HG02973 (cell line): Measurements from ENCODE around the gene RHO.

Source experiments
- ATAC-seq: cut with Tn5 transposase; IDR thresholded peaks from one replicate; pipeline ENCODE4 v1.9.1; 2021; ENCODE audit warnings: moderate library complexity; ENCODE audit not compliant: unreplicated experiment

The RHO gene

DNA sequence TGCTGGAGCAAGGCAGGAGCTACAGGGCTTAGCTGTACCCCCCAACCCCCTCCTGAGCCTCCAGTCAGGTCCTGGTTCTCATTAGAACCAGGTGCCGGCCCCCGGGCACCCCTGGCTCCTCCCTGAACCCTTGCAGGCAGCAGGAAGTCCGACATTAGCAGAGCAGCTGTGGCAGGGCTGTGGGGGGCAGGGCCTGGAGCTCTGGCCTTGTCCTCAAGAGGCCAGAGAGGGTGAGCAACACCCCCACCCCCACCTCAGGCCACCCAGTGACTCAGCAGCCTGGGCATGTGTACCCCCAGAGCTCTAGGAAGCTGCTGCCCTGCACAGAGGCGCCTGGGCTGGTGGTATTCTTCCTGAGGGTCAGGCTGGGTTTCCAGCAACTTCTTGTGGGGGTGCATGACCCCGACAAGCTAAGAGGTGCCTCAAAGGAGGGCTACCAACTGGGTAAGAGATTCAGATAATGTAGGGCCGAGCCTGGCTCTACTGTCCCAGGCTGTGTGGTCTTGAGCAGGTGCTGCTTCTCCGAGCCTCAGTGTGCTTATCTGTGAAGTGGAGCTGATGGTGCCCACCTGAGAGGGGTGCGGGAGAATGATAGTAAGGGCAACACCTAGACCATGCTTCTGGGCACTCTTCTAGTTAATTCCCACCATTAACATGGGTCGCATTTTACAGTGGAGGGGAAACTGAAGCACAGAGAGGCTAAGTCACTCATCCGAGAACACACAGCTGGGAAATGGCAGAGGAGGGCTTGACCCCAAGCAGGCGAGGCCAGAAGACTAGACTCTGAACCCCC lies 30.5 kb downstream of the RHO start:
- ATAC-seq = no peak

DNA sequence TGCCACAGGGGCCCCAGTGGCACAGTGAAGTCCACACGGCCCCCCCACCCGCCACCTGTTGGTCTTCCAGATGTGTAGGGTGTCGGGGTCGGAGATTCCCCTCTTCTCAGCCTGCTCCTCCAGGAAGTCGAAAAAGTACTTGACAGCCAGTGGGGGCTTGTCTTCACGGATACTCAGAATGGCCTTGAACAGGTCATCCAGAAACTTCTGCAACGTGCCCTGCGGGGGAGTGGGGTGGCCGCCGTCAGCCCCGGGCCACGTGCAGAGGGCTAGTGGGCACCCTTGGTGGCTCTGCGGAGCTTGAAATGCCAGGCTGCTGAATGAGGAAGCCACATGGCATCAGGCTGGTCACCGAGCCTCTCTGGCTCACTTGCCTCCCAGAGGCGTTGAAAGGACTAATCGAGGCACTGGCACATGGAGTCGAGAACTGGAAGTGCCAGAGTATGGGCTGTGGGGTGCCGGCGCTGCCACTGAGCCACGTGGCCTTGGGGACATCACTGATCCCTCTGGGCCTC lies 31.2 kb downstream of the RHO start:
- ATAC-seq = no peak

DNA sequence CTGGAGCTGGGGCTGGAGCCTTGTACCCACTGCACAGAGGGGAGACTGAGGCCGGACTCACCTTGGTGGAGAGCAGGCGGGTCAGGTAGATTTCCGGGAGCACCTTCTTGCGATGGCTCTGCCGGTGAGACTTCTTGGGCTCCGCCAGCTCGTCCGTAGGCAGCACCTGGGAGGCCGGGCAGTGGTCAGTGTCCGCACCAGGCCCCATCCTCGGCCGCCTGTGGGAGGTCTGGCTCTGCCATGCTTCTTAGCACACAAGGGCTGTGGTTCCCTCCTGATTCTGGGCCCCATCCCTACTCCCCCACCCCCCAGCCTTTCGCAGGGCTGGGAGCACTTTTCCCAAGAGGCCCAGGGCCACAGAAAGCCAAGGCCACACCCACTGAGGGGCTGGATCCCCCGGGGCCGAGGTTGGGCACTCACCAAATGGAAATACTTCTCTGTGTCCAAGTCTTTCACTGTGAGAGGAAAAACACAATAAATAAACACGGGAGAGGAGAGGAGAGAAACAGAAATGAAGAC lies 31.9 kb downstream of the RHO start:
- no peak for ATAC-seq

DNA sequence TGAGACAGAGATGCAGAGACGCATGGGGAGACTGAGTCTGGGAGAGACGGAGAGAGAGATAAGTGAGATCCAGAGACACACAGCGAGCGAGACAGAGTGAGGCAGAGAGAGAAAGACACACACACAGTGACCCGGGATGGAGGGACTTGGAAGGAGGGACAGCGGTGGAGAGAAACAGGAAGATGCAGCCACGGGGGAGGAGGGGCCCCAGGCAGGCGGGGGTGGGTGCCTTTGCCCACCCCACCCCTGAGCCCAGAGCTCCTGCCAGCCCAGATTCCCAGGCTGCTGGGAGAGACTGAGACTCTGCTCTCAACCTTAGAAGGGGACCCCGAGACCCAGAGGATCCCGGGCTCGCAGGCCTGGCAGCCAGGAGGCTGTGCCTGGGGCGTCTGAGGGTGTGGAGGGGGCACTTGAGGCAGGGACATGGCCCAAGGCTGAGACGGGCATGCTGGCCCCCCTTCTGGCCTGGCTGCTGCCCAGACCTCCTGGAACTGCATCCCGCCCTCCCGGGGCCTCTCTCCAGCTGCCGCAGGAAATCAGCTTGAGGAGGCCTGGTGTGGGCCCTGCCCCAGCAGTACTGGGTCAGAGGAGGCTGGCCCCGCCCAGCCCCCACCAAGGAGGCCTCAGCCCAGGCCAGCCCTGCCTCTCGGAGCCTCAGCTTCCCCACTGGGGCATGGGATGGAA lies 32.6 kb downstream of the RHO start:
- ATAC-seq = no peak

DNA sequence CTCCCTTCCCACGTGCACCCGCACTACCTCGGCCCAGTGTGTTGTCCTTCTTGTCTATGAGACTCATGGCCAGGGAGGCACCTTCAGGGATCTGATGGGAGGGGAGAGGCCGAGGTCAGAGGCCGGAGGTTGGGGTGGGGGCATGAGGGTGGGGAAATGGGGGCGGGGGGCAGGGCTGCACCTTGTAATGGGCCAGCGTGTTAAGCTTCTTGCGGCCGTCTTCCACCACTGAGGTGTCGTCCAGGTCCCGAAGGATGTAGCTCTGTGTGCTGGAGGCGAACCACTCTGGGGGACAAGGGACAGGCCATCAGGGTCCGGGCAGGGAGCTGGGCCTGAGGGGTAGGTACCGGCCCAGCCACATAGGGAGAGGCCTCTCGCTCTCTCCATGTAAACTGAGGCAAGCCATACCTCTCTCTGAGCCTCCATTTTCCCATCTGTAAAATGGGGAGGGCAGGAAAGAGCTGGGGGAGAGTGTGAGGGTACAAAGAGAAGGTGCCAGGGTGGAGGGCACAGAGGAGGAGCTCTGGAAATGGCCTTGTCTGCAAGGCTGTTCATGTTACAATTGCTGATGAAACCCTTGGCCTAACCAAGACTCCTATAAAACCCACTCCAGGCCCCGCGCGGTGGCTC lies 33.3 kb downstream of the RHO start:
- no peak for ATAC-seq

DNA sequence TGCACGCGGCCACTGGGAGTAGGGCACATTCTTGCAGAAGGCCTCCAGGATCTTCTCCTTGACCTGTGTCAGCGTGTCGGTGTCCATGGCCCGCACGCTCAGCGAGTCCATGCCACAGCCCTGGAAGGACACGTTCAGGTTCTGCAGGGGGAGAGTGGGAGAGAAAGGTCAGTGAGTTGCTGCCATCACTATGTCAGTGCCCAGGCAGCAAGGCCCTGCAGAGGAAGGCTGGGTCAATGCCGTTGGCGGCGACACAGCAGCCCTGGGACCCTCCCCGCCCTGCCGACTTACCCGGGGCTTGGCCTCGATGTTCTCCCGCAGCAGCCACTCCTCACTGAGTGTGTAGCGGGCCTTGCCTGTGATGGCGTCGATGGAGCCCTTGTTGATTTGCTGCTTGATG lies 34.4 kb downstream of the RHO start:
- no peak for ATAC-seq

DNA sequence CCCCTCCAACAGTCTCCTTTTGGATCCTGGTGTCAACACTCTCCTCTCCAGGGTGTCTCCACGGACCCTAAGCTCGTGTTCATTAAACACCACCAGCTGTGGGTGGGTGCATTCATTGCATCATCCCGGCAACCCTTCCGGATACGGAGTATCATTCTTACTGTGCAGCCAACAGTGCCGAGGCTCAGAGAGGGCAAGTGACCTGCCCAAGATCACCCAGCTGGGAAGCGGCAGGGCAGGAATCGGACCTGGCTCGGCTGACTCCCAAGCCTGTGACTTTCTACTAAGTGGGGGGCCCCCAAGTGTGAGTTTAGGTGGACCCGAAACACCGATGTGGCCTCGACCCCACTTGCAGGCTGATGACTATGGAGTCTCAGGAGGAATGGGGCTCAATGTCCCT lies 34.9 kb downstream of the RHO start:
- no peak for ATAC-seq

DNA sequence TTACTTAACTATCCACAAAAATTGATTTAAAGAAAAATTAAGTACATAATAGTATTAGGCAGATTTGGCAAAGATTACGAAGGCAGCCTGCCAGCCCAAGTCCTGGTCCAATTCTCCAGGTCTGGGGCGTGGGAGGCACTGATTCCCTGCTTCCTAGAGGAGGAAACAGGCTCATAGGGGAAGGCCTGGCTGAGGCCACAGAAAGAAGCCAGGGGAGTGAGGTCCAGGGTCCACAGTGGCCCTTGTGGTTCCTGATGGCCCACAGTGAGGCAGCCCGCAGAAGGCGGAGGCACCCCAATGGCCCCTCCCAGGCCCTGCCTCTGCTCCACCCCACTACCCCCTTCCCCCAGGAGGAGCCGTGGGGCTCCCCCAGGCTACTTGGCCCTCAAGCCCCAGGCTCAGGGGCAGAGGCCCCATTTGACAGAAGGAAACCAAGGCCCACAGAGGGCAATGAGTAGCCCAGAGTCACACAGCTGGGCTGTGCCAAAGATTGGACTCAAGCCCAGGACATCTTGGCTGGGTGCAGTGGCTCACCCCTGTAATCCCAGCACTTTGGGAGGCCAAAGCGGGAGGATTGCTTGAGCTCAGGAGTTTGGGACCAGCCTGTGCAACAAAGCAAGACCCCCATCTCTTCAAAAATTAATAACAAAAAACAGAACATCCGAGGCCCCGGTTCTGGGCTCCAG lies 35.6 kb downstream of the RHO start:
- no peak for ATAC-seq

DNA sequence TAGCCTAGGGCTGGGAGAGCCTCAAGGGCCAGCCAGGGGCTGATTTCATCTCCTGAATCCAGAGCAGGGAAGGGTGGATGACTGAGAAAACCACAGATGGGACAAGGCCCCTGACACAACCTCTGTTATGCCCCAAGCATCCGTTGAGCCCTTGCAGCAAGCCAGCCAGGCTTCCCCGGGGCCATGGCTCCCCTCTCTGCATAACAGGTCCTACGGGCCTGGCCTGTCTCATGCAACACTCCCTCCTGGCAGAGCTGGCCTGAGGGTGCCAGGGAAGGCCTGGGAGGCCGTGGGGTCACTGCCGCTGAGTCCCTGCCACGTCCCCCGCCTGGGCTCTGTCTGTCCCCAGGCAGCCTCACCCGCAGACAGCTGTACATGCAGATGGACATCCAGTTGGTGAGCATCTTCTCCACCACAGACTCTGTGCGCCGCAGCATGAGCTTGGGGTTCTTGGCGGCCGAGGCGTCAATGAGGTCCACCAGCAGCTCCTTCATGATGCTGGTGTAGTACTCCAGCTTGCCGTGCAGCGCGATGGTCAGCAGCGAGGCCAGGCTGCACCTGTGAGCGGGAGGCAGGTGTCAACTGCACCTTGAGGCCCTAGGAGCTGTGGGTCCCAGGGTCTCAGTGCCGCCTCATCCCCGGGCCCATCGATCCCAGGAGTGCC lies 36.7 kb downstream of the RHO start:
- ATAC-seq = no peak

DNA sequence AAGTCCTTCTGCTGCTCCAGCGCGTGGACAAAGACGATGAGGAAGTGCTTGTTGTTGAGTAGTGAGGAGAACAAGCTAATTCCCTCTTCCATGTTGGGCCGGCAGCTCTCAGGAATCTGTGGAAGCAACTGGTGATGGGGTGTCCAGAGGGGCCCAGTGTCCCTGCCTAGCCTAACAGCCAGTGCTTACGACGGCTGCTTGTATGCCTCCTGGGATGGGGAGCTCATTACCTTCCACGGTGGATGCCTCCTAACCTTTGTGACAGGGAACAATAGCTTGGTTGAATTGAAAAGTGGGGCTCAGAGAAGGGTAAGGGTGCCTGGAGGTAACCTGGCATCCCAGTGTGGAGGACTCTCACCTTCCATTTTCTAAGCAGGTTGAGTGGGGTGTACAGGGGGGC lies 37.5 kb downstream of the RHO start:
- no peak for ATAC-seq

DNA sequence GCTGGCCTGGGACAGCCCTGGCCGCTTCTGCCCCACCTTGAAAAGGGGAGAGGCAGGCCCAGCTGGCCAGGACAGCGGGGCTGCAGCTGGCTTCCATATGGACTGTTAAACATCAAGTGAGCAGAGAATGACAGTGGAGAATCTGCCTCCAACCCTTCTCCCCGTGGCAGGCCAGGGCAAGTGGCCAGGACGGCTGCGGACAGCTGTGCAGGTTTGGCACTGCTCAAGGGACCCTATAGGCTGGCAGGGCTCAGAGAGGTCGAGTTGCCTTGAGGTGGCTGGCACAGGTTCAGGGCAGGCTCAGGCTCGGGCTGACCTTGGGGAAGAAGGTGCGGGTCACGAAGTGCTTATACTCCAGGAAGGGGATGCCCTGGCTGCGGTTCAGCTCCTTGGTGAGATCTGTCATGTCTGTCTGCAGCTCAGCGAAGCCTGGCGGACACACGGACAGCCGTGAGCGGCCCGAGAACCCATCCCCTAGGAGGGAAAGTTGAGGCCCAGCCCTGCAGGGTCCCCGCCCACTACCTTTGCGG lies 38.8 kb downstream of the RHO start:
- no peak for ATAC-seq

DNA sequence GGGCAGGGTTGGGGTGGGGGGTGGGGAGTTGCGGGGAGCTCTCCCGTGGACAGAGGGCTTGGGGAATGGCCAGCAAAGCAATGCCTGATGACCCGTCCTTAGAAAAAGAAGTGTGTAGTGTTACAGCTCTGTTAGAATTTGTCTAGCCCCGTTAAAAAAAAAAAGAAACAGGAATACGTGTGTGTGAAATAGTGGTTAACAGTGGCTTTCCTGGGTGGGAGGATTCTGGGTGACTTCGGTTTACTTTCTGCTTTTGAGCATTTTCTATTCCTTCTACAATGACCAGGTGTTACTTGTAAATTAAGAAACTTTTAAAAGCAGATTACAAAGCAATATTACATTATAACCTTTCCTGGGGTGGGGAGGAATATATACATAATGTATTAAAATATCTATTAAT lies 39.5 kb downstream of the RHO start:
- ATAC-seq = no peak

DNA sequence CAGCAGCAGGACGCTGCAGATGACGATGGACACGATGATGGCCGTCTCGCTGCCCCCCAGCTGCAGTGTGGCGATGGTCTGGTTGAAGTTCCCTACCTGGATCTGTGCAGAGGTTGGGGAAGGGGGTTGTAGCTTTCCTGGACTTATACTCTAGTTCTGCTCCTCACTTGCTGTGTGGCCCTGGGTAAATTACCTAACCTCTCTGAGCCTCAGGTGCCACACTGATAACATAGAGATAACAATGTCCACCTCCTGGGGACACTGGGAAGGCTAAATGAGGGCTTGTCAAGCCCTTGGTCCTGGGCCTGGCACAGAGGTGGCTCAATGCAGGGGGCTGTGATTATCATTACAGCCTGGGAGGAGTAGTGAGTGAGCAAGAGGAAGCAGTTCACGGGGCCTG lies 41.4 kb downstream of the RHO start:
- ATAC-seq = no peak

DNA sequence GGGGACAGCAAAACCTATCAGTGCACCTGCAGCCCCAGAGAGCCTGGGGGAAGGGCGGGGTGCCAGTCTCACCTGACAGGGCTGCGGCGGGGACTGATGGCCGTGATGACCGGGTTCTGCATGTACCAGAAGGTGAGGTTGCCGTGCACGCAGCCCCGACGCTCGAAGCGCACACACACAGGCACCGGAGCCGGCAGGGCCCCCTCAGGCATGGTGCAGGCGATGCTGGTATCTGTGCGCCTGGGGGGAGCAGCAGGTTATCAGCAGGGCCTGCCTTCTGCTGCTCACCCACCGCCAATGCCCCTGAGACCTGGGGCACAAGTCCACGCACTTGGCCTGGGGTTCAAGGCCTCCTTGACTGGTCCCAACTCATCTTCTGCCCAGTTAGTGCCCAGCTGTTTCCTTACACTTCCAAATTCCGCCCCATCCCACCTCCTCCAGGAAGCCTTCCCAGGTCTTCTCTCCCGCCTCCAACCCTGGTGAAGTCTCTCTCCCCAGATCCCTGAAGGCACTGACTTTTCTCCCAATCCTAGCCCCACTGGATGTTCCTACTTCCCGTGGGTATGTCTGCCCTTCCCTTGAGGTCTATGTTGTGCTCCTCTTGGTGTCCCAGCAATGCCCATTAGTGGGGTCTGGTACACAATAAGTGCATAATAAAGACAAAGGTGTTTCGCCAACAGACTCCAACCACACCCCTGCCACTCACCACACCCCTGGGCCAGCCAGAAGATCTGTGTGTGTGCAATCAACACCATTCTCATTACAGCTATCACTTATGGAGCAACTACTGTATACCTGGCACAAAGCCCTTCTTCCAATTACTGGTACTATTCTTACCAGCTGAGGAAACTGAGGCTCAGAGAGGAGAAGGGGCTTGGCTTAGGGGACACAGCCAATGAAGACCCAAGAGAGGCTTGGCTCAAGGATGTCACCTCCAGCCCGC lies 43.4 kb downstream of the RHO start:
- no peak for ATAC-seq

DNA sequence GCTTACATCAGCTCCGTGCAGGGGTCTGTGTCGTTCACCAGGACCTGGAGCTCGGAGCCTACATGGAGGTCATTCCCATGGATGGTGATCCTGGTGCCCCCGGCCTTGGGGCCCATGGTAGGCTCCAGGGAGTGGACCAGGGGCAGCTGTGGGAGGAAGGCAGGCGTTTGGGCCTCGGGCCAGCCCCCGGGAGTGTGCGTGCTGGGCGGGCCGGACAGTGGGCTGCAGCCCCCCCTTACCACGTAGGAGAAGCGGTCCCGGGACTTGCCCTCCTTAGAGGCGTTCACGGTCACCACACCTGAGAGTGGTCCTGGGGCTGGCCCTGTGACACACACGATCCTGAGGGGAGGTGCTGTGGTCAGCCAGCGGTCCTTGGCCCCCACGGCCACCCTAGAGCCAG lies 44.2 kb downstream of the RHO start:
- ATAC-seq = no peak

DNA sequence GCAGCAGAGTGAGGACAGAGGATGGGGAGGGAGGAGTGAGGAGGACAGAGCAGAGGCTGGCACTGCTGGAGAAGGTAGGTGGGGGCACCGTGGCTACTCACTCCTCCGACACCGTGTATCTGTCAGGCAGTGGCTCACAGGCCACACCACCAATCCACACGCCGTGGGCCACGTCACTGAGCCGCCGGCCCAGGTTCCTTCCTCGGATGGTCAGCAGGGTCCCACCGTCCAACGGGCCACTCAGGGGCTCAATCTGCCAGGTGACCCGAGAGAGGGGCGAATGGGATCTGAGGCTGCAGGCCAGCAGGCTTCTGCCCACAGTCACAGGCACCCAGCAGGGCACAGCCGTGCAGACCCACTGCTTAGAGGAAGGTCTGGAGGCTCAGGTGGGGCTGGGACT lies 45.1 kb downstream of the RHO start:
- no peak for ATAC-seq

DNA sequence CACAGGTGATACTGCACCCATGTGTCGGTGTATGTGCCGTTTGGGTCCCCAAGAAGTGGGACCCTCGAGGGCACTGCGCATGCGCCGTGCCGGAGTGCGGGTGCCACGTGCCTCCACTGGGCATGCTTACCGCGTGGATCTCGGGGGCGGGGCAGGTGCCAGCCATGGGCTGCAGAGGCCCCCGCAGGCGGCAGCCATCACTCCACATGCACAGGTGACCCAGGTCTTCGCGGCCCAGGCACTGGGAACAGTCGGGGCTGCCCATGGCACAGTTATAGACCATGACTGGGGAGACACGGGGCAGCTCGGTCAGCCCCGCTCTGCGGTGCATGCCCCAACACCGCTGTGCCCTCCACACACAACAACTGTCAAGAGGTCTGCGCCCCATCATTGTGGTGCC lies 45.8 kb downstream of the RHO start:
- no peak for ATAC-seq

DNA sequence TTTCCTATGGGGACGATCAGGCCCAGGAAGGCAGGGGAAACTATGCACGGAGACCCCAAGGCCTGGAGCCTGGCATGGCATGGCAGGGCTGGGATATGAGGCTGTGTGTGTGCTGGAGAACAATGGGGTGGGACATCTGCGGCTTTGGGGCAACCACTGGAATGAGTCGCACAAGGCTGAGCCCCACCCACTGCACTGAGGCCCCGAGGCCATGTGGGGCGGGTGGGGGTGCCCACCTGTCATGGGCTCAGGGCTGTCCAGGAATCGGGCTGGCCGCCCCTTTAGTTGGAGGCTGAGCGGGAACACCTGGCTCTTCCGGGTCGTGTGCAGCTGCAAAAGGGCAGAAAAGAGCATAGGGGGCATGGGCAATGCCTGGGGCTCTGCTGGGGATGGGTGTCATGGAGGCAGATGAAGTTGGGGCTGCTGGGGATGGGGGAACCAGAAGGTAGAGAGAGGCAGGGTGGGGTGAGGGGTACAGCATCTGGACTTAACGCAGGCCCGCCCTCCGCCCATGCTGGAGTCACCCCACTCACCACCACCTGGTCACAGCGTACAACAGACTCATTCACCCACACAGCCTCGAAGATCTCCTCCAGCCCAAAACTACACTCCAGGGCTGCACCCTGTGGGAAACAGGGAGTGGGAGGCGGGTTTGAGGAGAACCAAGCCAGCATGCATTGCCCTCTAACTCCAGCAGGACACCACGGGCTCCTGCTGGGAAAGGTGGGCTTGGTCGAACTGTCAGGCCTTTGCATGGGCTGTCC lies 47.0 kb downstream of the RHO start:
- ATAC-seq = no peak

DNA sequence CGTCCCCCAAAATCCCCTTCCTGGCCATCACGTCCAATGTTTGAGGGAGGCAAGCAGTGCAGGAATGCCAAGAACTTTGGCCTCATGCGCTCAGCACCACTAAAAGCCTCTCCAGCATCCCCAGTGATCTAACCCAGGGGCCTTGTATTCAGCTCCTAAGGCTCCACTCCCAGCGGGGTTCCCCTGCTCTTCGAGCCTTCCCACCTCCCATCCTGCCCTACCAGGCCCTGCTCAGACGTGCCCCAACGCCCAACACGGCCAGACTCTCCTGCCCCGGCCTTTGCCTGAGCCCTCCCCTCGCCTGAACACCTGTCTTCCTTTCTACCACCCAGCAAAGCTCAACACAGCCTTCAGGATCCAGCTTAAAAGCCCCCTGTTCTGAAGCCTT lies 47.6 kb downstream of the RHO start:
- no peak for ATAC-seq
